Measurements from ENCODE around the gene RHBDF2. TPM values are rescaled to one million over a fixed set of nuclear protein-coding genes. Genes with fewer than 3 reads are reported as not detected.

The RHBDF2 gene
- total RNA-seq, 4 donors from 2014 or later: 45.9 to 82.6 (median 52.6) TPM

DNA sequence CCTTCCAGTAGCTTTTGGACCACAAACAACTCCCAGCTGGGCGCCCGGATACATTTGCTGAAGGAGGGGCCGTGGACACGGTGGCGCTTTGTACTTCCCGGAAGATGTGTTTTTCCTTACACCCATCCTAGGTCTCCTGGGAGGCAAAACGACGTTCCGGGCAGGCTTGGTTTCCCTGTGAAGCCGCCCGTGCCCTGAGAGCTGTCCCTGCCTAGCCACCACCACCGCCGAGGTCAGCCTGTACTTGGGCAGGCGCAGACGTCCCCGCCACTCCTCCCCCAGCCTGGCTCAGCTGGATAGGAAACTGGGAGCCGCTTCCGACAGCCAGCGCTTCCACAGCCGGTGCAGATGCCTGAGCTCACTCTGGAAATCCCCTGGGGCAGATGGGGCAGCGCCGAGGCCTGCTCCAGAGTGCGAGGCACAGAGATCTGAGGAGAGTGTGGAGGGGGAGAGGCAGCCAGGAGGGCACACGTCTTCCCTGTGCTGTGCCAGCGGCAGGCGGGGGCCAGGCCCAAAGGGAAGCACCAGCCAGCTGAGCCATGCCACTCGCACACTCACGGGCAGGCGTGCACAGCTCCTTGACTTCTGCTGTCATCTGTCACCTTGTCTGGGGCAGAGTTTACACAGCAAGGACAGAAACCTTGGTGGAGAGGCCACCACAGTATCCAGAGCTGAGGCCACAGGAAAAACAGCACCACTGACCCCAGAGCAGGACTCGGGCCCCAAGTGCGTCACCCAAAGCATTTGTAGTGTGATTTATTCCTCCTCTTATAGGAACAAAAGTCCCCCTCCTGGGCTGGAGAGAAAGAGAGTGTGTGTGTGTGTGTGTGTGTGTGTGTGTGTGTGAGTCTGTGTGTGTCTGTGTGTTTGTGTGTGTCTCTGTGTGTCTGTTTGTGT lies 3.0 kb downstream of the RHBDF2 start:
- Histone ChIP-seq H3K27me3 (no peaks in the 10 kb centered on the region), H3K4me3 (peak overlapping the region; percentile 30), H3K4me1 (peaks cover 60% of the 10 kb centered on the region), H3K27ac (peak overlapping the region; percentile 59), H3K9me3 (no peaks in the 10 kb centered on the region), H3K36me3 (no peaks in the 10 kb centered on the region)
- no peak for DNase-seq (ENCODE audit: low spot score in 2 of 2)
- WGBS: 9% methylated on average over 30 of the region's 31 CpGs
- TF ChIP-seq POLR2AphosphoS5 (IDR thresholded peaks at IDR 0.05): no peak
- TF ChIP-seq, protein P1, sequence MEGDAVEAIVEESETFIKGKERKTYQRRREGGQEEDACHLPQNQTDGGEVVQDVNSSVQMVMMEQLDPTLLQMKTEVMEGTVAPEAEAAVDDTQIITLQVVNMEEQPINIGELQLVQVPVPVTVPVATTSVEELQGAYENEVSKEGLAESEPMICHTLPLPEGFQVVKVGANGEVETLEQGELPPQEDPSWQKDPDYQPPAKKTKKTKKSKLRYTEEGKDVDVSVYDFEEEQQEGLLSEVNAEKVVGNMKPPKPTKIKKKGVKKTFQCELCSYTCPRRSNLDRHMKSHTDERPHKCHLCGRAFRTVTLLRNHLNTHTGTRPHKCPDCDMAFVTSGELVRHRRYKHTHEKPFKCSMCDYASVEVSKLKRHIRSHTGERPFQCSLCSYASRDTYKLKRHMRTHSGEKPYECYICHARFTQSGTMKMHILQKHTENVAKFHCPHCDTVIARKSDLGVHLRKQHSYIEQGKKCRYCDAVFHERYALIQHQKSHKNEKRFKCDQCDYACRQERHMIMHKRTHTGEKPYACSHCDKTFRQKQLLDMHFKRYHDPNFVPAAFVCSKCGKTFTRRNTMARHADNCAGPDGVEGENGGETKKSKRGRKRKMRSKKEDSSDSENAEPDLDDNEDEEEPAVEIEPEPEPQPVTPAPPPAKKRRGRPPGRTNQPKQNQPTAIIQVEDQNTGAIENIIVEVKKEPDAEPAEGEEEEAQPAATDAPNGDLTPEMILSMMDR (IDR thresholded peaks at IDR 0.05): no peak
- TF ChIP-seq EP300 (IDR thresholded peaks at IDR 0.05): no peak
- TF ChIP-seq POLR2A (IDR thresholded peaks at IDR 0.05): no peak

DNA sequence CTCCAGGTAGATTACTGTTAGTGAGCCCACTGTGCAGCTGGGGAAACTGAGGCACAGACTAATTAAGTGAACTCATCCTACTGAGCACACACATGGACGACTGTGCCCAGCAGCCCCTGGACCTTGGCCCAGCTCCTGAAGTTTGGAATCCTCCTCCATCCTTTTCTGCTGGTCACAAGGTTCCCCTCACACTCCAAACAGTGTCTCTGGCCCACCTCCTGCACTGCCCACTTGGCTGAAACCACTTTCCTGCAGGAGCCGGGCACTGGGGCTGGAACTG lies 3.6 kb downstream of the RHBDF2 start:
- WGBS: 14% methylated on average over 1 of the region's 2 CpGs
- Histone ChIP-seq H3K27me3 (no peaks in the 10 kb centered on the region), H3K27ac (no peak overlapping the region), H3K36me3 (no peaks in the 10 kb centered on the region), H3K4me1 (peaks cover 66% of the 10 kb centered on the region), H3K4me3 (peak overlapping the region; percentile 30), H3K9me3 (no peaks in the 10 kb centered on the region)
- DNase-seq (ENCODE audit: low spot score in 2 of 2): no peak
- no peak for TF ChIP-seq EP300 (IDR thresholded peaks at IDR 0.05)

DNA sequence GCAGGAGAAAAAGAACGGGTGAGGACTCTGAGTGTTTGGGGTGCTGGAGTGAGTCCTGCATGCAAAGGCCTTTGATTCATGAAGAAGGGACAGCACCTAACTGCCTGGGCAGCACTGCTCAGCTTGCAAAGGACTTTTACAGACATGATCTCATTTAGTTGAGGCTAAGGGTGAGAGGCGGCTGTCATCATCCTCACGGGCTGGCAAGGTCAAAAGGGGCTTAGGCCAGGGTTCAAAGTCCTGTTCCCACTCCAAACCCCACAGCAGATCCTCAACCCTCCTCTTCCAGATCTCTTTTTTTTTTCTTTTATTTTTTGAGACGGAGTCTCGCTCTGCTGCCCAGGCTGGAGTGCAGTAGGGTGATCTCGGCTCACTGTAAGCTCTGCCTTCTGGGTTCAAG lies 4.8 kb downstream of the RHBDF2 start:
- H3K4me3 ChIP-seq: no peak overlapping the region
- TF ChIP-seq EP300 (IDR thresholded peaks at IDR 0.05) (no peak), POLR2AphosphoS5 (IDR thresholded peaks at IDR 0.05) (no peak), POLR2A (IDR thresholded peaks at IDR 0.05) (no peak)
- TF ChIP-seq, protein P1 (IDR thresholded peaks at IDR 0.05): no peak
- H3K36me3 ChIP-seq: no peaks in the 10 kb centered on the region
- DNase-seq (ENCODE audit: low spot score in 2 of 2): no peak
- H3K4me1 ChIP-seq: peaks cover 70% of the 10 kb centered on the region
- H3K27ac ChIP-seq: no peak overlapping the region
- 94% methylated on average over 6 of the region's 6 CpGs for WGBS
- no peaks in the 10 kb centered on the region for H3K9me3 ChIP-seq
- no peaks in the 10 kb centered on the region for H3K27me3 ChIP-seq

DNA sequence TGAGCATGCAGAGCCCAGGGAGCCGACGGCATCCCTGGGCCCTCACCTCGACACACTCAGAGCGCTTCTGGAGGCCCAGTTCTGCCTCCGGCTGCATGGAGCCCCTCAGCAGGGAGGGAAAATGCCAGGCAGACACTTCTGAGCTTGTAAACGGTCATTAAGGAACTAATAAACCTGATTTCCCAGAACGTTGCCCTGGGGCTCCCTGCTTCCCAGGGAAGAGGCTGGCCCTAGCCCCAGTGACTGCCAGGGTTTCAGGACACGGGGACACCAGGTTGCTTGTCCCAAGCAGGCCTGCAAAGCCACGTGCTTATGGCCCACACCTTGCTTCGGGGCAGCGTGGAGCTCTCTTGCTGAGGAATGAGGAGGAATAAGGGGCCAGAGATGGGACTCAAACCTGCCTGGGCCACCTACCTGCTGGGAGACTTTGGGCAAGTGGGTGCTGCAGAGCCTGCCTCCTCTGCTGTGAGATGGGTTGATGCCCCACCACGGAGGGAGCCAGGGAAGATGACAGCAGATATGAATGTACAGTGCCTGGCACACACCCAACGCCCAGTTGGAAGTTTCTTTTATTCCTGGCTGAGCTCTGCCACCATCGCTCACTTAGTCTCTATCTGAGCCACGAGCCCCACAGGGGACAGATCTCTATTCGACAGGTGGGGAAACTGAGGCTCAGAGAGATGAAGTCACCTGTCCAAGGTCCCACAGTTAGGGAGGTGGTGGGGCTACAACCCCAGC lies 5.4 kb downstream of the RHBDF2 start:
- Histone ChIP-seq H3K27ac (no peak overlapping the region), H3K36me3 (no peaks in the 10 kb centered on the region), H3K4me1 (peaks cover 72% of the 10 kb centered on the region), H3K4me3 (no peak overlapping the region), H3K27me3 (no peaks in the 10 kb centered on the region), H3K9me3 (no peaks in the 10 kb centered on the region)
- WGBS: 70% methylated on average over 15 of the region's 16 CpGs
- DNase-seq (ENCODE audit: low spot score in 2 of 2): no peak
- TF ChIP-seq EP300 (IDR thresholded peaks at IDR 0.05) (no peak), POLR2AphosphoS5 (IDR thresholded peaks at IDR 0.05) (no peak), POLR2A (IDR thresholded peaks at IDR 0.05) (no peak)
- TF ChIP-seq, protein P1 (IDR thresholded peaks at IDR 0.05): no peak

DNA sequence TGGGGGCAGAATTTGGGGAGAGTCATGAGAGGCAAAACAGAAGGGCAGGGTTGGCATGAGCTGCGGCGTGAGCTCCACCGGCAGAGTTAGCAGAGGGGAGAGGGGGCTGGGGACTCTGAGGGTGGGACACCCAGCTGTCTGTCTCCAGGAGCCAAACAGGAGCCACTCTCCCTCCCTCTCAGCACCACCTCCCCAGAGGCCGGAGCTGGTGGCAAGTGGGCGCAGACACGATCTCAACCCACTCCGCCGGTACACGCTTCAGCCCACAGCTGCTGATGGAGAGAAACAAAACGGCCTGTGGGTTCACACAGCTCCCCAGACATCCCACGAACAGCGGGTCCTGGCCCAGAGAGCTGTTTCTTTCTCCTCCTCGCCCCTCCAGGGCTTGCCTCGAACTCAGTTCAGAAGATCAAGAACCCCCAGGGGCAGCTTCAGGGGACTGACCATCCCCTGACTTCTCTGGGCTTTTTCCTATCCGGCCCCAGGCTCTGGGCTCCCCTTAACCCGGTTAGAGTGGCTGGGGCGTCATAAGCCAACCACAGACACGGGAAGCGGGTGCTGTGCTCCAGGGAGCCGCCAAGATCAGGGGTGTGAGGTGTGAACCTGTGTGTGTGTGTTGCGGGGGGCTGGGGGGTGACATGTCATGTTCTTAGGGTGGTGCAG lies 7.6 kb downstream of the RHBDF2 start:
- Histone ChIP-seq H3K27me3 (no peaks in the 10 kb centered on the region), H3K4me3 (peak overlapping the region; percentile 1), H3K27ac (peak overlapping the region; percentile 76), H3K36me3 (no peaks in the 10 kb centered on the region), H3K4me1 (peaks cover 61% of the 10 kb centered on the region), H3K9me3 (no peaks in the 10 kb centered on the region)
- 53% methylated on average over 12 of the region's 21 CpGs for WGBS
- no peak for DNase-seq (ENCODE audit: low spot score in 2 of 2)
- TF ChIP-seq, protein P1 (IDR thresholded peaks at IDR 0.05): no peak
- no peak for TF ChIP-seq POLR2A (IDR thresholded peaks at IDR 0.05)

Measured in suprapubic skin (tissue), 4 donors.